Stimulated activated naive CD4-positive, alpha-beta T cell treated with Interleukin-2 at 50 U/mL for 16 hours (primary cell): ENCODE data around the gene KANSL1.

ENCODE experiments used
- DNase-seq: peaks from one replicate; lab custom pipeline; 2025; lab: John Stamatoyannopoulos, UW

Gene KANSL1

GRCh38 chr17:45981306-45981705, 211.9 kb downstream of the KANSL1 start:
- no peak for DNase-seq

GRCh38 chr17:45980855-45981254, 212.4 kb downstream of the KANSL1 start:
- DNase-seq, result no peak
